Measurements from ENCODE around the gene KLHL2.
A peak's percentile ranks its signal among the peaks of the same experiment; 100 is the strongest.
"Not testable (repeated sequence)": the region's sequence is repeated elsewhere in the genome, so short reads cannot be mapped to it uniquely, and the experiment has no call there.

Gene KLHL2

DNA sequence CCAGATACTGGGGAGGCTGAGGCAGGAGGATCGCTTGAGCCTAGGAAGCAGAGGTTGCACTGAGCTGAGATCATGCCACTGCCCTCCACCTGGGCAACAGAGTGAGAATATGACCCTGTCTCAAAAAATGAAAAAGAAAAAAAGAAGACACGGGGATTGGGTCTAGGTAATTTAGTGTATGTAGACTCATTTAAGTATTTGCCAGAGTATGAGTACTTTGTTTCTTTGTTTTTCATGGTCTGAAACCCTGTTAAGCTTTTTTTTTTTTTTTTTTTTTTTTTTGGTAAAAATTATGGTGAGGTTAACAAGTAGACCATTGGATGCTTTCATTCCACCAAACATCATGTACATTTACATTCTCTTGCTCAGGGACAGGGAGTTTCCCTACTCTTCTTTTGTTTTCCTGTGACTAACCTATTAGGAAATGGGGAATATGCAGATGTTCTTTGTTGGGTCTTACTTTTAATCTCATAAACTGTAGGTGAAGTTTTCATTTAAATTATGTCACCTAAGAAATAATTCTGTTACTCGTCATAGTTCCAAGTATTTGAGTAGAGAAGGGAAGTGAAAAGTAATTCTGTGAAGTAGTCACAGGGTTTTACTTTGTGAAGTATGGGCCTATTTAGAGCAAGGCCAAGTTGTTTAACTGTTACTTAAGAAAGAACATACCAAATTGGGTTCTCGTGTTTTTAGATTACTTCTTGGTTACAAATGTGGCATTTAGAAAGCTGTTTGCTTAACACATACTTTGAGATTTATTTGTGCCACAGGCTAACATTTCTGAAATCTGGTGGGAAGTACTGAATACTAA, 25.5 kb downstream of the KLHL2 start:
- DNase-seq, result not testable (repeated sequence)
- ATAC-seq, result peak; percentile 71

DNA sequence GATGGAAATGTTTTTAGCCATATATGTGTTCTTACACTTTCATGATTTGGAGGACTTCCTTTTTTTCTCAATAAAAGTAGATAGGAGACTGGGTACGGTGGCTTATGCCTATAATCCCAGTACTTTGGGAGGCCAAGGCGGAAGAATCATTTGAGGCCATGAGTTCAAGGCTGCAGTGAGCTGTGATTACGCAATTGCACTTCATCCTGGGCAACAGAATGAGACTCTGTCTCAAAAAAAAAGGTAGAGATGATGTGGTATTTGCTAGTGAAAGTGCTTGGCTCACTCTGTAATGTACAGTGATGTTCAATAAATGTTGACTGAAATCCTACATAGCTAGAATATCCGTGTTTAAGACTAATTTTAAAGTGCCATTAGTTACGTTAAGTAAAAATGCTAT, 27.4 kb downstream of the KLHL2 start:
- ATAC-seq (no peak), DNase-seq (no peak)

DNA sequence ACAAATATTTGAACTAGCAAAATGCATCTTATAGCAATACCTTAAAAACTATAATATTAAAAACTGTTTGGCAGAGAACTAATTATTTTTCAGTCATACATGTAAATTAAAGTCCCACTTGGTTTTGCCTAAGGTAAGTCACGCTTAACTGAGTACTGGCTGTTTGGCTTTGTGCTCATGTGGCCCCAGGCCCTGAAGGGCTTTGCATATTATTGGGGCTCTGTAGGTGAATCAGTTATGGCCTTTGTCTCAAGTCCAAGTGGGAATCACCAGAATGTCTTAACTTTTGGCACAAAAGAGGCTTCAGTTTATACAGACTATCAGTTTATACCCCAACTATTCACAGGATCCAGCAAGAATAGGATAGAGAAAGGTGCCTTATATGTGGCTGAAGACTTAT, 29.5 kb downstream of the KLHL2 start:
- not testable (repeated sequence) for ATAC-seq, DNase-seq

DNA sequence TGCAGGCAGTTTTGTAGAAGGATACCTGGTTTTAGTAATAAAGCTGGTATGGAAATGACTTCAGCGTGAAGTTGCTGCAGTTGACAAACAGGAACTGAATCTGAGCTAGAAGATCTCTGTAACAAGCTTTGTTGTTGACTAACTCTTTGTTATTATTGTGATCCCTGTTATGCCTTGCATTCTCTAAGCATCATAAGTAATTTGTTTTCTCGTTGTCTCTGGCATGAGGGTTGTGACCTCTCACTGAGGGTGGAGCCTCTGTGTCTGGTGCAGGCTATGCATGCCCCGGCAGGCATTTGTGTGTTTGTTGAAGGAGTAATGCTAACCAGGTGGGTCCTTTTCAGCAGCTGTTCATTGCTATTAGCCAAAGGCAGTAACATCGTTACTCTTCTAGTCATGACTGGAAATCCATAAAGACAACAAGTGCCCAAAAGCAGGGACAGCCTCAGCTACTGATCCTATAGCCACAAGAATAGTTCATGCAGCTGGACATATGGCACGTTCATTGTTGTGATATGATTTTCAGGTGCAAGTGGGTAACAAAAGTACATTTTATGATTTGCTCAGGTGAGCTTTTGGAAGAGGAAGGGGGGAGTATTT, 30.8 kb downstream of the KLHL2 start:
- not testable (repeated sequence) for ATAC-seq, DNase-seq

DNA sequence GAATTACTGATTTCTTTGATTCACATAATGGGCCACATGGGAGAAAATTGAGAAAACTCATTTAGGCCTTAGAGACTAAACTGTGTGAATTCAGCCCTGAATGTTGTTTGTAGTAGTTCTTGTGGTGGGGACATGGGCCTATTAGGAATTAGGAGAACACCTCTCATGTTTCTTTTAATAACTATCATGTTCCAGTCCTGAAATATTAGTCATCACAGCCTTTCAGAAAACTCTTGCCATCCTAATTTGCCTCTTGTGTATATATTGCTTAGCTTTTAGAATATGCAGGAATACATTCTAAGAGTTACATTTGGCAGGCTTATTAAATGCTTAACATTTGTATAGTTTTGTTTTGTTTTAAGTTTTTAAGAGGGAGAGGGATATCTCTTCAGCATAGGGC, 33.4 kb downstream of the KLHL2 start:
- ATAC-seq, DNase-seq: not testable (repeated sequence)

DNA sequence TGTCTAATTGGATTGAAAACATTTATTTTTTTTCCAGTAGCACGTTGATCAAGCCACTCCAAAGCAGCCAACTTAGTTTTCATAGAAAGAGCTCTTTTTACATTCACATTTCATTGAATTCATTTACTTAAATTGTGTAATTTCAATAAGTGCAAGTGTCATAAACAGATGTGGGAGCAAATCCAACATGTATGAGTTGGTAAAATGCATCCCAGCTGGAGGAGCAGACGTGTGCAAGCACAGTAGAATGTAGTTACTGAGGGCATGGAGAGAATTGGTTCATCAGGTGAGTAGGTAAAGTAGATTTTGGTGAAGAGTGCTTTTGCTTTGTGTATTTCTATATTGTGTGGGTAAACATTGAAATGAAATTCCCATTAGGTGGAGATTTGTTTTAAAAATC, 36.8 kb downstream of the KLHL2 start:
- not testable (repeated sequence) for DNase-seq, ATAC-seq

DNA sequence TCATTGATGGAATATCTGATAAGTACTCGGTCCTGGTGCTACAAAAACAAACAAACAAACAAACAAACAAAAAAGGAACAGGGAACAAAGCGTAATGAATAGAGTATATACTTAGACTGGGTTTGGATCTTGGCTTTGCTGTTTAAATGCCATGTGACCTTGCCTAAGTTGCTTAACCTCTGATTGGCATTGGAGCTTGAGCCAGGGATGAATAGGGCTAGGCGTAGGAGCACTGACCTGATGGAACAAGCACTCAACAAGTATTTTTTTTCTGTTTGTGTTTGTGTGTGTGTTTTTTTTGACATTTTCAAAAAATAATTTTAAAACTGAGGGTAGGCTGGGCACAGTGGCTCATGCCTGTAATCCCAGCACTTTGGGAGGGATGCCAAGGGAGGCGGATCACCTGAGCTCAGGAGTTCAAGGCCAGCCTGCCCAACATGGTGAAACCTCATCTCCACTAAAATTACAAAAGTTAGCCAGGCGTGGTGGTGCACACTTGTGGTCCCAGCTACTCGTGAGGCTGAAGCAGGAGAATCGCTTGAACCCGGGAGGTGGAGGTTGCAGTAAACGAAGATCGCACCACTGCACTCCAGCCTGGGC, 37.3 kb downstream of the KLHL2 start:
- ATAC-seq, DNase-seq: not testable (repeated sequence)

DNA sequence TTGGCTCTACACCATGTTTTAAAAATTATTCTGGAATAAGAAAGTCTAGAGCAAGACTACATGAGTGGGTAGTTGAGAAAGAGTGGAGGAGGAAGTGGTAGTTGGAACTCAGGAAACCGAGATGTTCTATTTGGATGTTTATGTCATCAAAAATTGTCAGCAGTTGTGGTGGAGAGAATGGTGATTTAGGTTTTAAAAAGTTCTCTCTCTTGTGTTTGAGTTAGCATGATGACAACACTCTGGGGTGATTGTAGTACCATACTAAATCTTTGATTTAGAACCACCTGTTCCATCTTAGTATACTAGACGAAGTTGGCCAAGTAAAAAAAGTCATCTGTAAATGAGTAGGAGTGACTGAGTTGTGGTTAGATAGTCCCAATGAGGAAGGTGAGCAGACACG, 40.7 kb downstream of the KLHL2 start:
- ATAC-seq, result no peak
- DNase-seq, result no peak

DNA sequence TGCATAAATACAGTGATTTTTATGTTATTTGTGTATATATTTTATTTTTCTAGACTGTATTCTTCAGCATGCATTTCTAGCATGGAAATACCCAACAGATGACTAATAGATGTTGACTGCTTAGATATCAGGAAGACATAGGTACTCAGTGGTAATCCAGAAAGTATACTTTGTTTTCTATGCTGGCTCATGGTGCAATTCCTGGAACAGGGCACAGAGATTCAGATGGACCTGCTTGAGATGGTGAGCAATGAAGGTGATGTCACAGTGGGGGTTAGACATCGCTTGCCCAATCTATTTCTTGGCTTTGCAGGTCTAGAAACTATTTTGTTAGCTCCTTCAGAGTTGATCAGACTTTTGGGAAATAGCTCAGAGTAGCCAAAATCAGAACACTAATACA, 41.5 kb downstream of the KLHL2 start:
- peak; percentile 51 for ATAC-seq
- DNase-seq, result not testable (repeated sequence)

DNA sequence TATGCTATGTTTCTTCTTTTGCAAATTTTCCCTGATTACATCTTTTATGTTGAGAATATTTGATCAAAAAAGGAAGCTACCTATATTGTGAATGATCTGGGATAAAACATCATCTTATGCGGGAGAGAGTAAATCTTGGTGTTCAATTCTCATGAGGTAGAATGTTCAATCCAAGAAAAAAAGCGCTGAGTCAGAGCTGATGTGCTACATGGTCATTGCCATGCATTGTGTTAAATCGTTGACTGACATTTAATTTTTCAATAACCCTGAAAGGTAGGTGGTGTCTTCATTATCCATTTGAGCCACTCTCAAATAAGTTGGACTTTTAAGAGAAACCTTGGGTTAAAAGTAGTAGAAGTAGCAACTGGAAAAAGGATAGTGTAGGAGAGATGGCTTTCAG, 47.4 kb downstream of the KLHL2 start:
- not testable (repeated sequence) for DNase-seq, ATAC-seq

DNA sequence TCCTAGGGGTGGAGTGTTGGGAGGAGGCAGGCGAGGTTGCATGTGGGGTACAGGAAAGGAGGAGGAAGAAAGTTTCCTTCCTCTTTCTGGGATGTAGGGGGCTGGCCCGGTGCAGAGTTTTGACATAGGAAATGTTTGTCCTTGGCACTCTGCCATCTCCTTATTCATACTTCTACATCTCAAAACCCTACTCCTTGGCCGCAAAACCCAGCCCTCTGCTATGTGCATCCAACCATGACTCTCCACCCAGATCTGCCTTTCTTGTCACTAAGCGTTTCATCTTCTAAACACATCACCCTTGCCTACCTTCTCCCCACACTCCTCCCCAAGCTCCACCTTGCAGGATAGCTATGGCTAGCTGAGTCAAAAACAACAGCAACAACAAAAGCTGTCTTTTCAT, 48.1 kb downstream of the KLHL2 start:
- DNase-seq (peak; percentile 53), ATAC-seq (peak; percentile 96)

DNA sequence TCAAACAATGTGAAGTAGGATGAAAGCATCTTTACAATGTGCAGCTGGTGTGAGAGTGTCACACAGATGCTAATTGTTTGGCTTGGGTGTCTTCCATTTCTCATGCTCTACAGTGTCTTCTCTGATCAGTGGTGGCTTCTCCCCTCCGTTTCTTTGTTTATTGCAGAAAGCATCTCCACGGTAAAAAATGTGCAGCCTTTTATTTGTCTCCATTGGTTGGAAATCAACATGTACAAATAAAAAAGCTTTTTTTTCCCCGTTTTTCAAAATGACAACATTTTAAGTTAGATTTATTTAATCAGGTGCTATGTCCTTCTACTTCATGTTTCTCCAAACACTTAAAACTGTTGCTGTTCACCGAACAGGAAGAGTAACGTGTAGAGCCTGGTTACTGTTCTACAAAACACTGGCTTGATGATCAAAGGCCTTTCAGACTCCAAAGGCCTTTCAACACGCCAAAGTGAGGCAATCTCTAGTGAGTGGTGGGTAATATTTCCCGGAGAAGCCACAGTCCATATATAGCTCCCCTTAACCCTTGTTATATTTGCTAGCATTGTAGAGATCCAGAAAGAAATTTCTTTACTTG, 48.8 kb downstream of the KLHL2 start:
- DNase-seq, result not testable (repeated sequence)
- peak; percentile 48 for ATAC-seq

DNA sequence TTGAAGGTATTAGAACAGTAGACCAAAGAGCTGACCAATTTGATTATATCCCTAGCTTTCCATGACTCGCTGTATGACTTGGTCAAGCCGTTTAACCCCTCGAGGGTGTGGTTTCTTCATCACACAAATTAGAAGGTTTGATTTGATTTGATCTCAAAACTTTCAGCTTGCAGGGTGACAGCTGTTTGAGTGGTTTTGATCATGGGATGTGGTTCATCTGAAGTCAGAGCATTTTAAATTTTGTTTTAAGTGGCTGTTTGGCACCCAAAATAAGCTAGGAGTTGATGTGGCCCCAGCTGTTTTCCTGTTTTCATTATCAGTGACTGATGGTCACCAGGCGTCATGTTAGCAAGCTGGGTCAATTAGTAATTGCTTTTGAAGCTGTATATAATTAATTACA, 52.4 kb downstream of the KLHL2 start:
- ATAC-seq, DNase-seq: not testable (repeated sequence)

DNA sequence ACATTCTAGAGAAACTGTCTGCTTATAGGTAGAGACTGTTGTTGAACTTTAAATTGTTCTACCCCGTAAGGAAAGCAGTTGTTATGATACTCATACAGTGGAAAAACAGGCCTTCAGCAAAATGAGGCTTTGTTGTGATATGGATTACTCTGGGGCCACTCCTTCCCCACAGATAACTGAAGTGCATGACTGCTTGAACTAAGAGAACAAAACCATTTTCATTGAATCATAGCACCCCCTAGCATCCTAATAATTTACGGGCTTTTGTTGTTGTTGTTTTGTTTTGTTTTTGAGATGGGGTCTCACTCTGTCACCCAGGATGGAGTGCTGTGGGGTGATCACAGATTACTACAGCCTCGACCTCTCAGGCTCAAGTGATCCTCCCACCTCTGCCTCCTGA, 54.9 kb downstream of the KLHL2 start:
- ATAC-seq, DNase-seq: not testable (repeated sequence)

DNA sequence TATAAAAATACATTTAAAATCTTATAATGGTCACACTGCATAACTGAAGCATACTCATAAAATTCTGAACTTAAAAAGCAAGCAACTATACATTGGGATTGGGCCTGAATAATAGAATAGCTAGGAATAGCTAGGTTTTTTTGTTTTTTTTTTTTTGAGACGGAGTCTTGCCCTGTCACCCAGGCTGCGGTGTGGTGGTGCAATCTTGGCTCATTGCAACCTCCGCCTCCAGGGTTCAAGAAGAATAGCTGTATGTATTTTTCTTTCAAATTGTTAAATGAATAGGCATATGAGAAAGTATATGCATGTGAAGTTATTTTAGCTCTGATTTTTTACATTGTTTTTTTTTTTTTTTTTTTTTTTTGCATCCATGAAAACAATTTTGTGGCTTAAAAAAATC, 56.1 kb downstream of the KLHL2 start:
- DNase-seq, ATAC-seq: not testable (repeated sequence)

DNA sequence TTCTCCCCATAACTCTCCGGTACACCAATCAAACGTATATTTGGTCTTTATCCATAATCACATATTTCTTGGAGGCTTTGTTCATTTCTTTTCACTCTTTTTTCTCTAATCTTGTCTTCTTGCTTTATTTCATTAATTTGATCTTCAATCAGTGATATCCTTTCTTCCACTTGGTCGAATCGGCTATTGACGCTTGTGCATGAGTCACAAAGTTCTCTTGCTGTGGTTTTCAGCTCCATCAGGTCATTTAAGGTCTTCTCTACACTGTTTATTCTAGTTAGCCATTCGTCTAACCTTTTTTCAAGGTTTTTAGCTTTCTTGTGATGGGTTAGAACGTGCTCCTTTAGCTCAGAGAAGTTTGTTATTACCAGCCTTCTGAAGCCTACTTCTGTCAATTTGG, 62.6 kb downstream of the KLHL2 start:
- DNase-seq, ATAC-seq: not testable (repeated sequence)

DNA sequence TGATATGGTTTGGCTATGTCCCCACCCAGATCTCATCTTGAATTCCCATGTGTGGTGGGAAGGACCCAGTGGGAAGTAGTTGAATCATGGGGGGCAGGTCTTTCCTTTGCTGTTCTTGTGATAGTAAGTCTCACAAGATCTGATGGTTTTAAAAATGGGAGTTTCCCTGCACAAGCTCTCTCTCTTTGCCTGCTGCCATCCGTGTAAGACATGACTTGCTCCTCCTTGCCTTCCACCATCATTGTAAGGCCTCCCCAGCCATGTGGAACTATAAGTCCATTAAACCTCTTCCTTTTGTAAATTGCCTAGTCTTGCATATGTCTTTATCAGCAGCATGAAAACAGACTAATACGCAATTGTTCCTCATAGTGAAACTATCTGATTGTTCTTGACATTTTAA, 66.1 kb downstream of the KLHL2 start:
- not testable (repeated sequence) for ATAC-seq, DNase-seq

DNA sequence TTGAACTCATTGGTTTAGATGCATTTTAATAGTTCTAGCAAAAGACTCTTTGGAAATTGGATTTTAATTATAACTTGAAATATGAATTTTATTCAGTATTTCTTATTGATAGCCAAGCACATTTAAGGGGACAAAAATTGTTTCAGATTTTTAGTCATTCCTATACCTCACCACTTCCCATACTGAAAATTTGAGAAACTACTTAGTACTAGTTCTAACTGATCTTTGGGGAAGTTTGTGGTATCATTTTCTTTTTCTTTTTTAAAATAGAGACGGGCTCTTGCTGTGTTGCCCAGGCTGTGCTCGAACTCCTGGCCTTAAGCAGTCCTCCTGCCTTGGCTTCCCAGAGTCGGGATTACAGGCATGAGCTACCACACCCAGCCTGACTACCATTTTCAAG, 68.0 kb downstream of the KLHL2 start:
- not testable (repeated sequence) for DNase-seq, ATAC-seq

DNA sequence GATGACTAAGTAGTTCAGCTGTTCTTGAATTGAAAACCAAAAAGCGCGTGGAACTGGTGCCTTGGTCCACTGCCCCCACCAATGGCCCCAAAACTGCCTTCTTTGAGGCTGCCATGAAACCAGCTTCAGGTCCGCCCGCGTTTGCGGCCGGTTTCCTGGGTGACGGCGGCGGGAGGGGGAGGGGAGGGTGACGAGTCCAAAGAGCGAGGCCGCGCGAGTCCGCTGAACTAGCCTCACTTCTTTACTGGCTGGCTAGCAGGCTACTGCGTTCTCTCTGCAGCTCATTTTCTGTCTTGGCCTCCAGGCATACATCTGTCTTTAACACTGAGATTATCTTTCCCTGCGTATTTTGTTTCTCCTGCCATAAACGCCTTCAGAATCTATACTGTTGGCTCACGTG, 72.2 kb downstream of the KLHL2 start:
- not testable (repeated sequence) for ATAC-seq, DNase-seq

DNA sequence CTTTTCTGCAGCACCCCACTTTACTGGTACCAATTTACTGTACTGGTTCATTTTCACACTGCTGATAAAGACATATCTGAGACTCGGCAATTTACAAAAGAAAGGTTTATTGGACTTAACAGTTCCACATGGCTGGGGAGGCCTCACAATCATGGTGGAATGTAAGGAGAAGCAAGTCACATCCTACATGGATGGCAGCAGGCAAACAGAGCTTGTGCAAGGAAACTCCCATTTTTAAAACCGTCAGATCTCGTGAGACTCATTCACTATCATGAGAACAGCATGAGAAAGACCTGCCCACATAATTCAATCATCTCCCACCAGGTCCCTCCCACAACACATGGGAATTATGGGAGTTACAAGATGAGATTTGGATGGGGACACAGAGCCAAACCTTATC, 77.3 kb downstream of the KLHL2 start:
- not testable (repeated sequence) for DNase-seq, ATAC-seq

DNA sequence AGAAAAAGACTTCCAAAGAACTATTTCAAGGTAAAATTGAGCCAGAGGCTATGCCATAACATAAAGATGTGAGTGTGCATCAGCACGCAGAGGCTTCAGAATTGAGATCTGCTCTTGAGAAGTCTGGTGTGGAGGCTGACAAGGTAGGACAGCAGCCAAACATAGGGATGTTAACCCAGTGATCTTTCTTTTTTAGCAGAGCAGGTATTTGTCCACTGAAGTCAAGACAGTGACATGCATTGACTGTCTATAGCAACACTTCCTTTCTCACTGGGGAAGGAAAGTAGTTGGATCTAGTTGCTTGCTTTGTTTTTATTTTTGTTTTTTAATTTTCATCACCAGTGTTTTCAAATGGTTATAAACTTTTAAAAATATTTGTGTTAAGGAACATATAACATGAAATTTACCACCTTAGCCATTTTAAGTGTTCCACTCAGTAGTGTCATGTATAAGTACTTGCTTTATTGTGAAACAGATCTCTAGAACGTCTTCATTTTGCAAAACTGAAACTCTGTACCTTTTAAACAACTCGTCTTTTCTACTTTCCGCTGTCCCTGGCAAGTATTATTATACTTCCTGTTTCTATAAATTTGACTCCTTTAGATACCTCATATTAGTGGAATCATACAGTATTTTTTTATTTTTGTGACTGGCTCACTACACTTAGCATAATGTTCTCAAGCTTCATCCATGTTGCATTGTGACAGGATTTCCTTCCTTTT, 79.4 kb downstream of the KLHL2 start:
- DNase-seq, ATAC-seq: not testable (repeated sequence)

DNA sequence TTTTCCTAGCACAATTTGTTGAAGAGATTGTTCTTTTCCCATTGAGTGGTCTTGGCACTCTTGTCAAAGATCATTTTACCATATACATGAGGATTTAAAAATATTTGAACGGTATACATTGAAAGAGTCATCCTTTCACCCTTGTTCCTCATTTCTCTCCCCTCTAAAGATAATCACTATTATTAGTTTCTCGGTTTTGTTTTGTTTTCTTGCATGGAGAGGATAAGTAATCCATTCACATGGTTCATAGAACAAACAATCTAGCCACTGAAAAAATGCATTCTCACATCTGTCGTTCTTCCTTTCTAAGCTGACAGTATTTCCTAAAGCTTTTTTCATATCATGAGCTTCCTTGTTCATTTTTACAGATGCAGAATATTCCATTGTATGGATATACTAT, 80.9 kb downstream of the KLHL2 start:
- DNase-seq, result no peak
- ATAC-seq, result no peak

Data from stimulated activated naive CD8-positive, alpha-beta T cell treated with anti-CD3 and anti-CD28 coated beads, Interleukin-15, Interleukin-2, amounts not matched to agents 100 U/mL and 50 U/mL, for 24 hours (primary cell).